Measurements from ENCODE around the gene PAQR9.
"Not testable (repeated sequence)": the region's sequence is repeated elsewhere in the genome, so short reads cannot be mapped to it uniquely, and the experiment has no call there.

Gene PAQR9

GRCh38 chr3:142963516-142964448 is at the start of gene PAQR9:
Gene PAQR9 (minus strand): TSS chr3:142963674. CDS start chr3:142963336, 338 bp downstream.
- DNase-seq: peak in 6 of 51 donors; percentile 3 to 46 (median 38)

GRCh38 chr3:143011705-143012104 is 48.2 kb upstream of the PAQR9 start:
- DNase-seq: no peak

GRCh38 chr3:143010024-143010423 is 46.5 kb upstream of the PAQR9 start:
- no peak for DNase-seq

GRCh38 chr3:143004823-143005222 is 41.3 kb upstream of the PAQR9 start:
- DNase-seq: no peak

GRCh38 chr3:143002727-143003126 is 39.3 kb upstream of the PAQR9 start:
- DNase-seq: no peak

- DNase-seq: peak in 2 of 51 donors; percentile 19 to 51
Observed at GRCh38 chr3:143002083-143002712, 38.7 kb upstream of the PAQR9 start.

GRCh38 chr3:143001369-143002082 is 38.1 kb upstream of the PAQR9 start, which contains the start of gene U2SURP:
Gene U2SURP (plus strand): TSS chr3:143001570. CDS start chr3:143001629, 59 bp downstream.
- peak; percentile 53 to 98 (median 94) for DNase-seq

GRCh38 chr3:143001034-143001368 is 37.5 kb upstream of the PAQR9 start:
- DNase-seq: peak in 11 of 51 donors; percentile 33 to 84 (median 56)

- DNase-seq: peak in 1 of 51 donors; percentile 12
Observed at GRCh38 chr3:143000528-143000927, 37.1 kb upstream of the PAQR9 start.

GRCh38 chr3:142999881-143000280 is 36.4 kb upstream of the PAQR9 start:
- DNase-seq: no peak

GRCh38 chr3:142998439-142998838 is 35.0 kb upstream of the PAQR9 start:
- no peak for DNase-seq

- DNase-seq: no peak
Observed at GRCh38 chr3:142997330-142997729, 33.9 kb upstream of the PAQR9 start.

GRCh38 chr3:142993958-142994442 is 30.5 kb upstream of the PAQR9 start:
- DNase-seq: peak in 28 of 51 donors; percentile 1 to 65 (median 23)

GRCh38 chr3:142992323-142992722 is 28.8 kb upstream of the PAQR9 start:
- DNase-seq: no peak

- no peak for DNase-seq
Observed at GRCh38 chr3:142990721-142991120, 27.2 kb upstream of the PAQR9 start.

GRCh38 chr3:142988826-142989225 is 25.4 kb upstream of the PAQR9 start:
- DNase-seq: not testable (repeated sequence)

- not testable (repeated sequence) for DNase-seq
Observed at GRCh38 chr3:142988221-142988620, 24.7 kb upstream of the PAQR9 start.

- no peak for DNase-seq
Observed at GRCh38 chr3:142987707-142988106, 24.2 kb upstream of the PAQR9 start.

- DNase-seq: no peak
Observed at GRCh38 chr3:142987080-142987700, 23.7 kb upstream of the PAQR9 start.

- no peak for DNase-seq
Observed at GRCh38 chr3:142984255-142984654, 20.8 kb upstream of the PAQR9 start.

GRCh38 chr3:142983318-142983717 is 19.8 kb upstream of the PAQR9 start:
- no peak for DNase-seq

All from hypothalamus (tissue), 51 donors.